WTC11 (cell line): ENCODE results near the gene ITPR2. TPM values are rescaled to one million over a fixed set of nuclear protein-coding genes. Genes with fewer than 3 reads are reported as not detected.

Experiments used
- ATAC-seq: fragments of 200-7000 bp; cut with Tn5 transposase; 2 replicates; pipeline ENCODE4 v1.10.0; 2021; ENCODE audit warnings: mild to moderate bottlenecking, moderate library complexity
- CTCF ChIA-PET: fragments of 300-600 bp; sonication (Branson Sonifier 250); formaldehyde crosslinking; loops from one replicate; lab custom pipeline; 2021; ENCODE audit warnings: antibody characterized with exemption; lab: Charles Lee
- POLR2A ChIA-PET: fragments of 350-600 bp; sonication (Branson Sonifier 250); formaldehyde crosslinking; loops from one replicate; lab custom pipeline; 2021; ENCODE audit warnings: antibody characterized with exemption; lab: Charles Lee
- DNase-seq: peaks from one replicate; pipeline ENCODE4 v3.0.0; 2021; ENCODE audit warnings: low spot score
- H3K27ac Mint-ChIP-seq: 2 replicates; pipeline ENCODE4 v1.8.0; 2021; ENCODE audit warnings: mixed read lengths
- H3K27me3 Mint-ChIP-seq: 2 replicates; pipeline ENCODE4 v1.8.0; 2021; ENCODE audit warnings: low read depth, mild to moderate bottlenecking, moderate library complexity, mixed read lengths
- H3K36me3 Mint-ChIP-seq: 2 replicates; pipeline ENCODE4 v1.8.0; 2021; ENCODE audit warnings: mixed read lengths
- H3K4me1 Mint-ChIP-seq: 2 replicates; pipeline ENCODE4 v1.8.0; 2022; ENCODE audit warnings: mixed read lengths
- H3K4me3 Mint-ChIP-seq: 2 replicates; pipeline ENCODE4 v1.8.0; 2021; ENCODE audit warnings: mild to moderate bottlenecking, moderate library complexity, mixed read lengths
- H3K9me3 Mint-ChIP-seq: 2 replicates; pipeline ENCODE4 v1.8.0; 2021; ENCODE audit warnings: mixed read lengths
- ATF1 ChIP-seq: sonication (generic); formaldehyde crosslinking; IDR thresholded peaks from 2 replicates; pipeline ENCODE4 v1.8.1; 2023; ENCODE audit warnings: mild to moderate bottlenecking, moderate library complexity, missing genetic modification reagents
- ATF3 ChIP-seq: sonication (generic); formaldehyde crosslinking; conservative IDR thresholded peaks from 2 replicates; pipeline ENCODE4 v1.8.1; 2022; ENCODE audit warnings: mild to moderate bottlenecking, missing genetic modification reagents
- E2F5 ChIP-seq: sonication (generic); formaldehyde crosslinking; IDR thresholded peaks from 2 replicates; pipeline ENCODE4 v1.8.1; 2022; ENCODE audit warnings: mild to moderate bottlenecking, moderate library complexity, missing genetic modification reagents
- ELF4 ChIP-seq: sonication (generic); formaldehyde crosslinking; IDR thresholded peaks from 2 replicates; pipeline ENCODE4 v1.8.1; 2022; ENCODE audit warnings: low read depth, mild to moderate bottlenecking, moderate library complexity, missing genetic modification reagents
- EMX1 ChIP-seq: fragments of 250-450 bp; sonication (Bioruptor Pico); IDR thresholded peaks from 2 replicates; pipeline ENCODE4 v1.8.0; 2021; ENCODE audit warnings: mild to moderate bottlenecking
- FOXJ3 ChIP-seq: sonication (generic); formaldehyde crosslinking; IDR thresholded peaks from 2 replicates; pipeline ENCODE4 v1.9.0; 2021; ENCODE audit warnings: missing genetic modification reagents, mild to moderate bottlenecking, borderline replicate concordance
- GRHL2 ChIP-seq: fragments of 250-450 bp; sonication (Bioruptor Pico); IDR thresholded peaks from 2 replicates; pipeline ENCODE4 v1.8.0; 2022; ENCODE audit warnings: mild to moderate bottlenecking, moderate library complexity; ENCODE audit not compliant: insufficient replicate concordance, severe bottlenecking
- GTF2I ChIP-seq: fragments of 250-450 bp; sonication (Bioruptor Pico); conservative IDR thresholded peaks from 2 replicates; pipeline ENCODE4 v1.4.0; 2021; ENCODE audit warnings: mild to moderate bottlenecking
- HMGA2 ChIP-seq: fragments of 250-450 bp; sonication (Bioruptor Pico); IDR thresholded peaks from 2 replicates; pipeline ENCODE4 v1.4.0; 2021; ENCODE audit warnings: mild to moderate bottlenecking, moderate library complexity
- KAT7 ChIP-seq: sonication (generic); formaldehyde crosslinking; IDR thresholded peaks from 2 replicates; pipeline ENCODE4 v1.8.1; 2023; ENCODE audit warnings: missing genetic modification reagents, mild to moderate bottlenecking, borderline replicate concordance
- MLX ChIP-seq: sonication (generic); formaldehyde crosslinking; IDR thresholded peaks from 2 replicates; pipeline ENCODE4 v1.8.1; 2023; ENCODE audit warnings: mild to moderate bottlenecking, missing genetic modification reagents, moderate library complexity
- MYBL2 ChIP-seq: sonication (generic); formaldehyde crosslinking; IDR thresholded peaks from 2 replicates; pipeline ENCODE4 v1.8.1; 2023; ENCODE audit warnings: mild to moderate bottlenecking, moderate library complexity, missing genetic modification reagents
- NFYB ChIP-seq: sonication (generic); formaldehyde crosslinking; conservative IDR thresholded peaks from 2 replicates; pipeline ENCODE4 v1.8.0; 2022; ENCODE audit warnings: low read depth, missing genetic modification reagents
- NR2C2 ChIP-seq: sonication (generic); formaldehyde crosslinking; IDR thresholded peaks from 2 replicates; pipeline ENCODE4 v1.8.0; 2022; ENCODE audit warnings: mild to moderate bottlenecking, missing genetic modification reagents
- PRRX2 ChIP-seq: fragments of 250-450 bp; sonication (Bioruptor Pico); IDR thresholded peaks from 2 replicates; pipeline ENCODE4 v1.8.0; 2021; ENCODE audit warnings: mild to moderate bottlenecking
- RELA ChIP-seq: sonication (generic); formaldehyde crosslinking; IDR thresholded peaks from 2 replicates; pipeline ENCODE4 v1.8.1; 2022; ENCODE audit warnings: missing genetic modification reagents, mild to moderate bottlenecking, borderline replicate concordance
- SP1 ChIP-seq: sonication (generic); formaldehyde crosslinking; conservative IDR thresholded peaks from 2 replicates; pipeline ENCODE4 v1.8.1; 2022; ENCODE audit warnings: missing genetic modification reagents
- TEAD1 ChIP-seq: sonication (generic); formaldehyde crosslinking; IDR thresholded peaks from 2 replicates; pipeline ENCODE4 v1.8.0; 2022; ENCODE audit warnings: mild to moderate bottlenecking, missing genetic modification reagents
- TEAD4 ChIP-seq: sonication (generic); formaldehyde crosslinking; IDR thresholded peaks from 2 replicates; pipeline ENCODE4 v1.8.0; 2022; ENCODE audit warnings: mild to moderate bottlenecking, missing genetic modification reagents
- ZNF423 ChIP-seq: fragments of 250-450 bp; sonication (Bioruptor Pico); IDR thresholded peaks from 2 replicates; pipeline ENCODE4 v2.1.2; 2022; ENCODE audit warnings: mild to moderate bottlenecking, moderate library complexity
- ZNF425 ChIP-seq: fragments of 250-450 bp; sonication (Bioruptor Pico); conservative IDR thresholded peaks from 2 replicates; pipeline ENCODE4 v1.9.0; 2021; ENCODE audit warnings: mild to moderate bottlenecking
- total RNA-seq: library from RNA; stranded (reverse); gene quantifications from 3 replicates; pipeline ENCODE4 v1.2.3, GENCODE V29; 2021
- TF ChIP-seq, protein P1 (sequence below): fragments of 250-450 bp; sonication (Bioruptor Pico); IDR thresholded peaks from 2 replicates; pipeline ENCODE4 v1.9.0; 2021; ENCODE audit warnings: mild to moderate bottlenecking
- TF ChIP-seq, protein P2 (sequence below): sonication (generic); formaldehyde crosslinking; IDR thresholded peaks from 2 replicates; pipeline ENCODE4 v1.8.0; 2022; ENCODE audit warnings: mild to moderate bottlenecking, missing genetic modification reagents
- TF ChIP-seq, protein P3 (sequence below): fragments of 250-450 bp; sonication (Bioruptor Pico); IDR thresholded peaks from 2 replicates; pipeline ENCODE4 v1.8.0; 2021; ENCODE audit warnings: mild to moderate bottlenecking
- TF ChIP-seq, protein P4 (sequence below): fragments of 250-450 bp; sonication (Bioruptor Pico); IDR thresholded peaks from 2 replicates; pipeline ENCODE4 v1.9.0; 2021; ENCODE audit warnings: mild to moderate bottlenecking

The ITPR2 gene
- total RNA-seq, 1 experiment from 2014 or later: 50.7 TPM

DNA sequence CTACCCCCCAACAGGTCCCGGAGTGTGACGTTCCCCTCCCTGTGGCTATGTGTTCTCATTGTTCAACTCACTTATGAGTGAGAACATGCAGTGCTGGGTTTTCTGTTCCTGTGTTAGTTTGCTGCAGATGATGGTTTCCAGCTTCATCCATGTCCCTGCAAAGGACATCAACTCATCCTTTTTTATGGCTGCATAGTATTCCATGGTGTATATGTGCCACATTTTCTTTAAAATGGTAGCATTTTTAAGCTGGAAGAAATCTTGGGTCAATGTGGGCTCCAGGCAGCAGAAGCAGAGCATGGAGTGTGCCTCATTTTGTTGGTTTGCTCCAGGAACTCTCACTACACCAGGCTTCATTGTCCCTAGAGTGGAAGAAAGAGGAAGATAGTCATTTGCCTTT lies 47.6 kb upstream of the ITPR2 start (continued):
- TF ChIP-seq GTF2I (CRISPR knock-in tag) (no peak), NFYB (no peak), E2F5 (no peak), SP1 (CRISPR knock-in tag) (no peak), MLX (no peak), KAT7 (CRISPR knock-in tag) (no peak), TEAD4 (CRISPR knock-in tag) (no peak), PRRX2 (CRISPR knock-in tag) (no peak), ATF3 (no peak)
- TF ChIP-seq, protein P1, sequence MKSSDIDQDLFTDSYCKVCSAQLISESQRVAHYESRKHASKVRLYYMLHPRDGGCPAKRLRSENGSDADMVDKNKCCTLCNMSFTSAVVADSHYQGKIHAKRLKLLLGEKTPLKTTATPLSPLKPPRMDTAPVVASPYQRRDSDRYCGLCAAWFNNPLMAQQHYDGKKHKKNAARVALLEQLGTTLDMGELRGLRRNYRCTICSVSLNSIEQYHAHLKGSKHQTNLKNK (CRISPR knock-in tag): no peak
- TF ChIP-seq, protein P2, sequence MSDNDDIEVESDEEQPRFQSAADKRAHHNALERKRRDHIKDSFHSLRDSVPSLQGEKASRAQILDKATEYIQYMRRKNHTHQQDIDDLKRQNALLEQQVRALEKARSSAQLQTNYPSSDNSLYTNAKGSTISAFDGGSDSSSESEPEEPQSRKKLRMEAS (CRISPR knock-in tag): no peak
- TF ChIP-seq, all 79 proteins: peak for 0

DNA sequence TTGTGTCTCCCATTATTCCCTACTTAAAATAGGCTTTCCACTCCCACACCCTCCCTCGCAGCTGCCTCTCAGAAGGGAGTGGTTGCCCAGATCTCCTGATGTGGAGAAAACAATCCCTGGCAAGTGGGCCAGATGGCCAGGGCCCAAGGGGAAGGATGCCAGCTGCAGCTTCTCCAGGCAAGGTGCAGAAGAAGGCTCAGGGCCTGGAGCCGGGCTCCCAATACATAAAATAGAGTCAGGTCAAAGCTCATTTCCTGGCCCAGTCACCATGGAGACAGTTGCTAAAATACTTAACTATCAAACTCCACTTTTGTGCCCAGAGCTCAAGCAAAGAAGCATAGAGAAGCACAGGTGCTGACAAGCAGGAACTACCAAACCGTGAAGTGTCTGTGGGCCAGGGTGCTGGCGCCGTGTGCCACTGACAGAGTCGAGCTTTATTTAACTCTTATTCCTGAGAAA lies 45.7 kb upstream of the ITPR2 start:
- Mint-ChIP-seq H3K36me3 (peaks cover 3% of the 10 kb centered on the region), H3K27ac (no peak overlapping the region), H3K4me1 (no peaks in the 10 kb centered on the region; the same call in 1 of the 2 replicates), H3K4me3 (no peak overlapping the region), H3K27me3 (peaks cover 3% of the 10 kb centered on the region; the same call in 1 of the 2 replicates), H3K9me3 (peaks cover 17% of the 10 kb centered on the region)
- POLR2A ChIA-PET: no interaction called here
- DNase-seq (no peak), ATAC-seq (no peak)
- no peak for TF ChIP-seq HMGA2 (CRISPR knock-in tag)
- CTCF ChIA-PET: interaction anchor here (0.9 to 1.0 kb wide), 2 partner anchors 10 to 33 kb away, joined by 5 read pairs; no protein-coding TSS in a partner anchor

DNA sequence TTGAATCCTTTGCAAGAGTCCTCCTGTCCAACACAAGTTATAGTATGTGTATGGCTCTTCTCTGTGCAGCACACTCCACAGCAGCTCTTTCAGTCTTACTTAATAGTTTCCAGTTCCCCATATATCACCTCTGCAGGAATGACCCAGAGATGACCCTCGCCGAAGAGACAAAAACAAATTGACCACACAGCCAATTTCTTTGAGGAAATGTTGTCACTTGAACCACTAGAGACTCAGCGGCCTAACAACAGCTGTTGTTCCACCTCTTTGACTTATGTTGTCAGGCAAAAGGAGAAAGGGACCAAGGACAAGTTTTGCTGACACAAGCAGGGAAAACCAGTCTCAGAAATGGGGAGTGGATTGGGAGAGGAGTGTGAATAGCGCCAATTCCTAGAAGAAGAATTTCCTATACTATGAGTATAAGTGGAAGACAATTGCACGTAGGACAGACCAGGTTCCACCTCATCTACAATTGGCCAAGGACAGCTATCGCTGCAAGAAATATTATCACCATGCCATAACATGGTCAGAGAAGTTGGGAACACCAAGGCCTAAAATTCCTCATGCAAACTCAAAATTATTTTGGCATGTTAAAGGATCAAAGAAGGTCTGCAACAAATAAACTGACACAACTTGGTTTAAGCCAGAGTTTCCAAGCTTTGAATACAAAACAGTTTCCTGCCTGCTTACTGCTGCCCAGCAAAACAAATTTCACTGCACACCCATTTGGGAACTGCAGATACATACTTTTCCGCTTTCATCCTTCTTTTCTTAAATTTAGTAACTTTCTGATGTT lies 41.7 kb upstream of the ITPR2 start:
- Mint-ChIP-seq H3K27ac (no peak overlapping the region), H3K9me3 (no peaks in the 10 kb centered on the region), H3K36me3 (no peaks in the 10 kb centered on the region), H3K4me3 (no peak overlapping the region)
- DNase-seq: no peak
- ATAC-seq: no peak
- CTCF ChIA-PET: interaction anchor here (2.7 kb wide), 1 partner anchor 11 kb away, joined by 12 read pairs; no protein-coding TSS in a partner anchor
- no peak for TF ChIP-seq MYBL2
- no peak for TF ChIP-seq ELF4
- TF ChIP-seq RELA (CRISPR knock-in tag): no peak
- TF ChIP-seq ZNF423 (CRISPR knock-in tag): no peak
- no peak for TF ChIP-seq ZNF425 (CRISPR knock-in tag)
- TF ChIP-seq GRHL2 (CRISPR knock-in tag): no peak
- no peak for TF ChIP-seq TEAD1 (CRISPR knock-in tag)
- no peak for TF ChIP-seq FOXJ3 (CRISPR knock-in tag)
- no peak for TF ChIP-seq EMX1 (CRISPR knock-in tag)
- TF ChIP-seq, protein P3, sequence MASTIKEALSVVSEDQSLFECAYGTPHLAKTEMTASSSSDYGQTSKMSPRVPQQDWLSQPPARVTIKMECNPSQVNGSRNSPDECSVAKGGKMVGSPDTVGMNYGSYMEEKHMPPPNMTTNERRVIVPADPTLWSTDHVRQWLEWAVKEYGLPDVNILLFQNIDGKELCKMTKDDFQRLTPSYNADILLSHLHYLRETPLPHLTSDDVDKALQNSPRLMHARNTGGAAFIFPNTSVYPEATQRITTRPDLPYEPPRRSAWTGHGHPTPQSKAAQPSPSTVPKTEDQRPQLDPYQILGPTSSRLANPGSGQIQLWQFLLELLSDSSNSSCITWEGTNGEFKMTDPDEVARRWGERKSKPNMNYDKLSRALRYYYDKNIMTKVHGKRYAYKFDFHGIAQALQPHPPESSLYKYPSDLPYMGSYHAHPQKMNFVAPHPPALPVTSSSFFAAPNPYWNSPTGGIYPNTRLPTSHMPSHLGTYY: no peak
- TF ChIP-seq ATF1 (CRISPR knock-in tag): no peak
- TF ChIP-seq, protein P4, sequence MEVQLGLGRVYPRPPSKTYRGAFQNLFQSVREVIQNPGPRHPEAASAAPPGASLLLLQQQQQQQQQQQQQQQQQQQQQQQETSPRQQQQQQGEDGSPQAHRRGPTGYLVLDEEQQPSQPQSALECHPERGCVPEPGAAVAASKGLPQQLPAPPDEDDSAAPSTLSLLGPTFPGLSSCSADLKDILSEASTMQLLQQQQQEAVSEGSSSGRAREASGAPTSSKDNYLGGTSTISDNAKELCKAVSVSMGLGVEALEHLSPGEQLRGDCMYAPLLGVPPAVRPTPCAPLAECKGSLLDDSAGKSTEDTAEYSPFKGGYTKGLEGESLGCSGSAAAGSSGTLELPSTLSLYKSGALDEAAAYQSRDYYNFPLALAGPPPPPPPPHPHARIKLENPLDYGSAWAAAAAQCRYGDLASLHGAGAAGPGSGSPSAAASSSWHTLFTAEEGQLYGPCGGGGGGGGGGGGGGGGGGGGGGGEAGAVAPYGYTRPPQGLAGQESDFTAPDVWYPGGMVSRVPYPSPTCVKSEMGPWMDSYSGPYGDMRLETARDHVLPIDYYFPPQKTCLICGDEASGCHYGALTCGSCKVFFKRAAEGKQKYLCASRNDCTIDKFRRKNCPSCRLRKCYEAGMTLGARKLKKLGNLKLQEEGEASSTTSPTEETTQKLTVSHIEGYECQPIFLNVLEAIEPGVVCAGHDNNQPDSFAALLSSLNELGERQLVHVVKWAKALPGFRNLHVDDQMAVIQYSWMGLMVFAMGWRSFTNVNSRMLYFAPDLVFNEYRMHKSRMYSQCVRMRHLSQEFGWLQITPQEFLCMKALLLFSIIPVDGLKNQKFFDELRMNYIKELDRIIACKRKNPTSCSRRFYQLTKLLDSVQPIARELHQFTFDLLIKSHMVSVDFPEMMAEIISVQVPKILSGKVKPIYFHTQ: no peak
- TF ChIP-seq NR2C2 (CRISPR knock-in tag): no peak
- TF ChIP-seq, all 79 proteins: peak for 0
- H3K27me3 Mint-ChIP-seq: no peaks in the 10 kb centered on the region
- no peaks in the 10 kb centered on the region; the same call in 1 of the 2 replicates for H3K4me1 Mint-ChIP-seq
- POLR2A ChIA-PET: interaction anchor here (1.0 kb wide), 1 partner anchor 10 kb away, joined by 3 read pairs; no protein-coding TSS in a partner anchor
